Activated CD8-positive, alpha-beta T cell treated with anti-CD3 and anti-CD28 coated beads for 36 hours (primary cell): ENCODE data around the gene OR5K1. TPM values are rescaled to one million over a fixed set of nuclear protein-coding genes. Genes with fewer than 3 reads are reported as not detected.

Experiments used
- ATAC-seq: fragments of 200-7000 bp; cut with Tn5 transposase; one replicate; pipeline ENCODE4 v1.10.0; 2021; ENCODE audit warnings: mild to moderate bottlenecking, moderate library complexity
- CTCF ChIA-PET: fragments of 350-600 bp; sonication (Branson Sonifier 250); formaldehyde crosslinking; loops from one replicate; lab custom pipeline; 2021; ENCODE audit warnings: antibody characterized with exemption; lab: Charles Lee
- POLR2A ChIA-PET: fragments of 350-600 bp; sonication (Branson Sonifier 250); formaldehyde crosslinking; loops from one replicate; lab custom pipeline; 2021; ENCODE audit warnings: antibody characterized with exemption; lab: Charles Lee
- DNase-seq: peaks from one replicate; pipeline ENCODE4 v3.0.0-alpha.2; 2020
- H3K27ac Mint-ChIP-seq: one replicate; pipeline ENCODE4 v1.8.0; 2021; ENCODE audit warnings: mild to moderate bottlenecking, mixed read lengths
- H3K27me3 Mint-ChIP-seq: one replicate; pipeline ENCODE4 v1.8.0; 2021; ENCODE audit warnings: mixed read lengths
- H3K36me3 Mint-ChIP-seq: one replicate; pipeline ENCODE4 v1.8.0; 2021; ENCODE audit warnings: low read depth, mixed read lengths
- H3K4me1 Mint-ChIP-seq: one replicate; pipeline ENCODE4 v1.8.0; 2021; ENCODE audit warnings: low read depth, mixed read lengths
- H3K4me3 Mint-ChIP-seq: one replicate; pipeline ENCODE4 v1.8.0; 2021; ENCODE audit warnings: mild to moderate bottlenecking, moderate library complexity, mixed read lengths
- H3K9me3 Mint-ChIP-seq: one replicate; pipeline ENCODE4 v1.8.0; 2021; ENCODE audit warnings: mixed read lengths
- intact Hi-C: fragments of 100-400 bp; cut with micrococcal nuclease; formaldehyde crosslinking; loops from one replicate; pipeline ENCODE4 v1.10.0; 2022
- total RNA-seq, 2 experiments: library from RNA; stranded (reverse); gene quantifications; one replicate each; pipeline ENCODE4 v1.2.3, GENCODE V29; 2021
- TF ChIP-seq, protein P1 (sequence below): fragments of 200-600 bp; IDR thresholded peaks from one replicate; pipeline ENCODE4 v1.8.0; 2022; ENCODE audit warnings: antibody characterized with exemption, mild to moderate bottlenecking

OR5K1 gene
- total RNA-seq, 2 experiments from 2014 or later: not detected

DNA sequence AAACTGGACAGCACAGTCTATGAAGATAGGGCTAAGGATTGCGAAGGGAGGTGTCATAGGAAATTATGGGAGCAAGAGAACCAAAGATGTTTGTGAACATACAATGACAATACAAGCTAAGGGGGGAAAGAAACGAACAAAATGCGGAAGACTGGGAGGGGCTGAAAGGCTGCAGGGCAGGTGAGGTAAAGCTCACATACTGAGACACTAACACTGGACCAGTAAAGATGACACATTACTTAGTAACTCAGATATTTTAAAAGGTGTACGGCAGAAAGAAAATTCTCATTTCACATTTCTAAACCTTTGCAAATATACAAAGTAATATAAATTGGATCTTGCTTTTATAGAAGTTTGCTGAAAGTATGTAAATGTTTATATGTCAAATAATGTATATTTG, 49.6 kb downstream of the OR5K1 start:
- Mint-ChIP-seq H3K4me1 (peaks cover 43% of the 10 kb centered on the region), H3K36me3 (peaks cover 71% of the 10 kb centered on the region), H3K9me3 (no peaks in the 10 kb centered on the region), H3K4me3 (no peak overlapping the region), H3K27me3 (no peaks in the 10 kb centered on the region), H3K27ac (no peak overlapping the region)
- POLR2A ChIA-PET: interaction anchor here (0.8 kb wide), 1 partner anchor 9 kb away, joined by 3 read pairs; no protein-coding TSS in a partner anchor
- intact Hi-C loops: no loop called here
- ATAC-seq: no peak
- TF ChIP-seq, protein P1, sequence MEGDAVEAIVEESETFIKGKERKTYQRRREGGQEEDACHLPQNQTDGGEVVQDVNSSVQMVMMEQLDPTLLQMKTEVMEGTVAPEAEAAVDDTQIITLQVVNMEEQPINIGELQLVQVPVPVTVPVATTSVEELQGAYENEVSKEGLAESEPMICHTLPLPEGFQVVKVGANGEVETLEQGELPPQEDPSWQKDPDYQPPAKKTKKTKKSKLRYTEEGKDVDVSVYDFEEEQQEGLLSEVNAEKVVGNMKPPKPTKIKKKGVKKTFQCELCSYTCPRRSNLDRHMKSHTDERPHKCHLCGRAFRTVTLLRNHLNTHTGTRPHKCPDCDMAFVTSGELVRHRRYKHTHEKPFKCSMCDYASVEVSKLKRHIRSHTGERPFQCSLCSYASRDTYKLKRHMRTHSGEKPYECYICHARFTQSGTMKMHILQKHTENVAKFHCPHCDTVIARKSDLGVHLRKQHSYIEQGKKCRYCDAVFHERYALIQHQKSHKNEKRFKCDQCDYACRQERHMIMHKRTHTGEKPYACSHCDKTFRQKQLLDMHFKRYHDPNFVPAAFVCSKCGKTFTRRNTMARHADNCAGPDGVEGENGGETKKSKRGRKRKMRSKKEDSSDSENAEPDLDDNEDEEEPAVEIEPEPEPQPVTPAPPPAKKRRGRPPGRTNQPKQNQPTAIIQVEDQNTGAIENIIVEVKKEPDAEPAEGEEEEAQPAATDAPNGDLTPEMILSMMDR: no peak
- CTCF ChIA-PET: interaction anchor here (2.0 kb wide), 1 partner anchor 60 kb away, joined by 5 read pairs; no protein-coding TSS in a partner anchor
- no peak for DNase-seq

DNA sequence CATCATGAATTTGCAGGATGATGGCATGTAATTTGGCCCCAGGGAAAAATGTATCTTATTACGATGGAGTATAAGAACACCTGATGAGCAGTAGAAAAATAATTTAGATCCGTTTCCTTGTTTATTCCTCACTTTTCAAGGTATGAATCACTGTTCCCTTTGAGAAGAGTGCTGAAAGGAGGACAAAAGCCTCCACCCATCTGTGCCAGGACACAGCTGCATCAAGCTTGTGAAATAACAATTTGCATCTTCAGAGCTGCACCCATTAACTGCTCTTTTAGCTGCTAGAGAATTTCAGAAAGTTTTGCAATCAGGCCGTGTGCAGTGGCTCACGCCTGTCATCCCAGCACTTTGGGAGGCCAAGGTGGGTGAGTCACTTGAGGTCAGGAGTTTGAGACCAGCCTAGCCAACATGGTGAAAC, 50.1 kb downstream of the OR5K1 start:
- DNase-seq: peak; percentile 45
- Mint-ChIP-seq H3K4me3 (no peak overlapping the region), H3K27me3 (no peaks in the 10 kb centered on the region), H3K9me3 (no peaks in the 10 kb centered on the region), H3K27ac (peak overlapping the region; percentile 28), H3K36me3 (peaks cover 73% of the 10 kb centered on the region), H3K4me1 (peaks cover 49% of the 10 kb centered on the region)
- TF ChIP-seq, protein P1: no peak
- ATAC-seq: peak; percentile 48
- ChIA-PET CTCF (interaction anchor here (2.0 kb wide), 1 partner anchor 59 kb away, joined by 5 read pairs; no protein-coding TSS in a partner anchor), POLR2A (interaction anchor here (0.8 to 1.0 kb wide), 2 partner anchors 9 to 10 kb away, joined by 3 read pairs; no protein-coding TSS in a partner anchor)
- intact Hi-C loops: no loop called here

DNA sequence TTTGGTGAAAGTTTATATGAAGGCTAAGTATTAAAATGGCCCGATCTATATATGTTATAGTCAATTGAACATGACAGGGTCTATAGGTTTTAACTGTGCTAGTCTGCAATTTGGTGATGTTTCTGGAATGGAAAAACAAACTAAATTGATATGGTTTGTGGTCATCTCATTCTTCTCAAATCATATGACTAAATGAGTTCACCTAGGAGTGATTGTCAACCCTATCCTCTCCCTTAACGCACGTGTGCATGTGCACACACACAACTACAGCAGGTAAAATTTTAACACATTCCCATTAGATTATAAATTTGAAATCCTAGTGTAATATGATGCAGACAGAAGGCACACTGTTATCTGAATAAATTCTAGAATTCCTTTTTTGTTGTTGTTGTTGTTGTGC, 50.7 kb downstream of the OR5K1 start:
- CTCF ChIA-PET: interaction anchor here (0.8 to 2.0 kb wide), 3 partner anchors 59 to 170 kb away, joined by 3 to 5 read pairs (median 5); no protein-coding TSS in a partner anchor
- Mint-ChIP-seq H3K27ac (peak overlapping the region; percentile 18), H3K9me3 (no peaks in the 10 kb centered on the region), H3K4me3 (no peak overlapping the region), H3K27me3 (no peaks in the 10 kb centered on the region), H3K4me1 (peaks cover 50% of the 10 kb centered on the region), H3K36me3 (peaks cover 75% of the 10 kb centered on the region)
- peak; percentile 51 for ATAC-seq
- DNase-seq: no peak
- POLR2A ChIA-PET: interaction anchor here (1.0 to 1.7 kb wide), 4 partner anchors 11 to 77 kb away, joined by 3 to 4 read pairs (median 4); no protein-coding TSS in a partner anchor
- TF ChIP-seq, protein P1: no peak
- intact Hi-C loops: no loop called here

DNA sequence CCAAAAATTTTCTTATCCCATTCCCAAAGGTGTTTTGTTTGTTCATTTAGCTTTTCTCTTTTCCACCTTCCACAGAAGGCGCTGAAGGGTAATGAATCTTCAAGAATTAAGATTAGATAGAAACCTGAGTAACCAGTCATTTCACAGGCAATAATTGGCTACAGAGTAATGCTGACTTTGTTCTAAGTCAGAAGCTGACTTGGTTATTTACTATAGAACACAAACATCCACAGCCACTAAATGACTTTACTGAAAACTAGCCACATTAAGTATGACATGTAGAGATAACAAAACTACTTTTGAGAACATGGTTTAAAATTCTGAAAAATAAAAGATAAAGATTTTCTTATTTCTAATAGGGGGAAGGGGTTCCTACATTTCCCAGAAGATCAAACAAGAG, 51.9 kb downstream of the OR5K1 start:
- H3K4me1 Mint-ChIP-seq: peaks cover 61% of the 10 kb centered on the region
- POLR2A ChIA-PET: interaction anchor here (1.4 to 1.7 kb wide), 4 partner anchors 8 to 76 kb away, joined by 4 read pairs; partner anchors contain the start of gene CLDND1
- no peaks in the 10 kb centered on the region for H3K9me3 Mint-ChIP-seq
- peak overlapping the region; percentile 27 for H3K27ac Mint-ChIP-seq
- no peak overlapping the region for H3K4me3 Mint-ChIP-seq
- CTCF ChIA-PET: interaction anchor here (1.6 kb wide), 1 partner anchor 59 kb away, joined by 5 read pairs; no protein-coding TSS in a partner anchor
- H3K27me3 Mint-ChIP-seq: no peaks in the 10 kb centered on the region
- ATAC-seq (no peak), DNase-seq (no peak)
- TF ChIP-seq, protein P1: no peak
- peaks cover 81% of the 10 kb centered on the region for H3K36me3 Mint-ChIP-seq
- intact Hi-C loops: no loop called here

DNA sequence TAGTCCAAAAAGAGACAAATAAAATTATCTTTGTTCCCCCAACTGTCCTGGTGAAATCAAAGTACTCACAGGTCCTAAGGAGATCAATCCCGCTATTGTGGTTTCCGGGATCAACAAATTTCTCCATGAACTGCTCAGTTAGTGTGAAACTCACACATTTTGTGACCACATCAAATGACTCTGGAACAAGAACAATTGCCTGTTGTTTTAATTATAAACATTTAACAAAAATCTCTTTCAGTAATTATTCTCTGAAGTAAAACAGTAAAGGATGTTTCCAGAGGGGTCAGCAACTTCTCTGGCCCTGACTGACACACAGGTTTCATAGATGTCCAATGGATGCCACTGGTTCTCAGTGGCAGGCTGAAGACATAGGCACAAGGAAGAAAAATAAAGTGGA, 55.8 kb downstream of the OR5K1 start:
- peaks cover 73% of the 10 kb centered on the region for H3K36me3 Mint-ChIP-seq
- TF ChIP-seq, protein P1: no peak
- ChIA-PET POLR2A (interaction anchor here (1.0 to 2.1 kb wide), 6 partner anchors 10 to 150 kb away, joined by 3 to 10 read pairs (median 4); partner anchors contain the start of gene CPOX), CTCF (no interaction called here)
- intact Hi-C loops: no loop called here
- no peaks in the 10 kb centered on the region for H3K27me3 Mint-ChIP-seq
- DNase-seq: no peak
- H3K9me3 Mint-ChIP-seq: no peaks in the 10 kb centered on the region
- ATAC-seq: no peak
- peaks cover 65% of the 10 kb centered on the region for H3K4me1 Mint-ChIP-seq
- peak overlapping the region; percentile 89 for H3K4me3 Mint-ChIP-seq
- peak overlapping the region; percentile 93 for H3K27ac Mint-ChIP-seq
